Panc1 (cell line): ENCODE results near the gene DHX38.

Source experiments
- POLR2AphosphoS5 ChIP-seq: IDR thresholded peaks from 2 replicates; pipeline ENCODE4 v1.6.1; 2012; ENCODE audit warnings: mild to moderate bottlenecking, low read depth, low read length, moderate library complexity
- TF ChIP-seq, protein P1 (sequence below): fragments of 450-650 bp; IDR thresholded peaks from 2 replicates; pipeline ENCODE4 v1.5.1; 2017; ENCODE audit warnings: mild to moderate bottlenecking
- TF ChIP-seq, protein P2 (sequence below), 2 experiments: IDR thresholded peaks; 2 replicates each; pipeline ENCODE4 v1.6.1; 2011 to 2012; ENCODE audit warnings: low read depth in 2 of 2, control low read depth in 1 of 2, low read length in 1 of 2, mild to moderate bottlenecking in 1 of 2, moderate library complexity in 1 of 2; ENCODE audit not compliant: insufficient read depth in 1 of 2

DNA sequence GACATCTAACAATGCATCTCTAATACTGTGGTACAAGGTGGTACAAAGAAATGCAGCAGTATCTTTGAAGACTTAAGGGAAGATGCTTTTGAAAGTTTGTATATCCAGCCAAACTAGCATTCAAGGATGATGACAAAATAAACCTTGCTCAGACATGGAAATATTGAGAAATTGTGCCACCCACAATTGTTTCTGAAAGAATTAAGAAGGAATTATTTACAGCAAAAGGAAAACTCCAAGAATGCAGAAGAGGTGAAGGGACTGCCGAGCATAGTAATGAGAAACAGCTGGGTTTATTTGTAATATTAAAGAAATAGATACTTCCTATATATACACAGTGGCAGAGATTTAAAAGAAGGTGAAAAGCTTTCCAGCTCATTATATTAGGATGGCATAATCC, 48.8 kb downstream of the DHX38 start:
- TF ChIP-seq, protein P1, sequence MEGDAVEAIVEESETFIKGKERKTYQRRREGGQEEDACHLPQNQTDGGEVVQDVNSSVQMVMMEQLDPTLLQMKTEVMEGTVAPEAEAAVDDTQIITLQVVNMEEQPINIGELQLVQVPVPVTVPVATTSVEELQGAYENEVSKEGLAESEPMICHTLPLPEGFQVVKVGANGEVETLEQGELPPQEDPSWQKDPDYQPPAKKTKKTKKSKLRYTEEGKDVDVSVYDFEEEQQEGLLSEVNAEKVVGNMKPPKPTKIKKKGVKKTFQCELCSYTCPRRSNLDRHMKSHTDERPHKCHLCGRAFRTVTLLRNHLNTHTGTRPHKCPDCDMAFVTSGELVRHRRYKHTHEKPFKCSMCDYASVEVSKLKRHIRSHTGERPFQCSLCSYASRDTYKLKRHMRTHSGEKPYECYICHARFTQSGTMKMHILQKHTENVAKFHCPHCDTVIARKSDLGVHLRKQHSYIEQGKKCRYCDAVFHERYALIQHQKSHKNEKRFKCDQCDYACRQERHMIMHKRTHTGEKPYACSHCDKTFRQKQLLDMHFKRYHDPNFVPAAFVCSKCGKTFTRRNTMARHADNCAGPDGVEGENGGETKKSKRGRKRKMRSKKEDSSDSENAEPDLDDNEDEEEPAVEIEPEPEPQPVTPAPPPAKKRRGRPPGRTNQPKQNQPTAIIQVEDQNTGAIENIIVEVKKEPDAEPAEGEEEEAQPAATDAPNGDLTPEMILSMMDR = no peak
- TF ChIP-seq POLR2AphosphoS5 = no peak
- TF ChIP-seq, protein P2, sequence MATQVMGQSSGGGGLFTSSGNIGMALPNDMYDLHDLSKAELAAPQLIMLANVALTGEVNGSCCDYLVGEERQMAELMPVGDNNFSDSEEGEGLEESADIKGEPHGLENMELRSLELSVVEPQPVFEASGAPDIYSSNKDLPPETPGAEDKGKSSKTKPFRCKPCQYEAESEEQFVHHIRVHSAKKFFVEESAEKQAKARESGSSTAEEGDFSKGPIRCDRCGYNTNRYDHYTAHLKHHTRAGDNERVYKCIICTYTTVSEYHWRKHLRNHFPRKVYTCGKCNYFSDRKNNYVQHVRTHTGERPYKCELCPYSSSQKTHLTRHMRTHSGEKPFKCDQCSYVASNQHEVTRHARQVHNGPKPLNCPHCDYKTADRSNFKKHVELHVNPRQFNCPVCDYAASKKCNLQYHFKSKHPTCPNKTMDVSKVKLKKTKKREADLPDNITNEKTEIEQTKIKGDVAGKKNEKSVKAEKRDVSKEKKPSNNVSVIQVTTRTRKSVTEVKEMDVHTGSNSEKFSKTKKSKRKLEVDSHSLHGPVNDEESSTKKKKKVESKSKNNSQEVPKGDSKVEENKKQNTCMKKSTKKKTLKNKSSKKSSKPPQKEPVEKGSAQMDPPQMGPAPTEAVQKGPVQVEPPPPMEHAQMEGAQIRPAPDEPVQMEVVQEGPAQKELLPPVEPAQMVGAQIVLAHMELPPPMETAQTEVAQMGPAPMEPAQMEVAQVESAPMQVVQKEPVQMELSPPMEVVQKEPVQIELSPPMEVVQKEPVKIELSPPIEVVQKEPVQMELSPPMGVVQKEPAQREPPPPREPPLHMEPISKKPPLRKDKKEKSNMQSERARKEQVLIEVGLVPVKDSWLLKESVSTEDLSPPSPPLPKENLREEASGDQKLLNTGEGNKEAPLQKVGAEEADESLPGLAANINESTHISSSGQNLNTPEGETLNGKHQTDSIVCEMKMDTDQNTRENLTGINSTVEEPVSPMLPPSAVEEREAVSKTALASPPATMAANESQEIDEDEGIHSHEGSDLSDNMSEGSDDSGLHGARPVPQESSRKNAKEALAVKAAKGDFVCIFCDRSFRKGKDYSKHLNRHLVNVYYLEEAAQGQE (IDR thresholded peaks at IDR 0.05; ENCODE audit: insufficient read depth in 1 of 2, low read depth in 2 of 2, low read length in 1 of 2) = no peak
